NT2/D1 (cell line): ENCODE measurements around the gene ARHGEF40.

Experiments
- DNase-seq: peaks from one replicate; pipeline ENCODE4 v3.0.0-alpha.2; 2011; ENCODE audit warnings: low read depth, low spot score
- H3K27me3 ChIP-seq: 2 replicates; pipeline ENCODE4 v1.6.0; 2011; ENCODE audit warnings: mild to moderate bottlenecking; ENCODE audit not compliant: insufficient read length, insufficient read depth
- H3K36me3 ChIP-seq: 2 replicates; pipeline ENCODE4 v1.6.1; 2011; ENCODE audit warnings: mild to moderate bottlenecking, low read length, mixed read lengths; ENCODE audit not compliant: insufficient read depth, insufficient read length
- H3K4me1 ChIP-seq: 2 replicates; pipeline ENCODE4 v1.5.1; 2011; ENCODE audit not compliant: insufficient read depth, insufficient read length
- H3K4me3 ChIP-seq: 2 replicates; pipeline ENCODE4 v1.5.1; 2011; ENCODE audit warnings: low read depth; ENCODE audit not compliant: insufficient read length
- H3K9ac ChIP-seq: 2 replicates; pipeline ENCODE4 v1.6.0; 2011; ENCODE audit warnings: low read depth; ENCODE audit not compliant: insufficient read length
- H3K9me3 ChIP-seq: 2 replicates; pipeline ENCODE4 v1.5.1; 2011; ENCODE audit warnings: mild to moderate bottlenecking, low read length; ENCODE audit not compliant: insufficient read depth
- SUZ12 ChIP-seq: IDR thresholded peaks from 2 replicates; pipeline ENCODE4 v1.6.1; 2011; ENCODE audit not compliant: insufficient read length, insufficient read depth; ENCODE audit errors: extremely low read depth
- YY1 ChIP-seq: IDR thresholded peaks from 2 replicates; pipeline ENCODE4 v1.6.1; 2011; ENCODE audit not compliant: insufficient read length, insufficient read depth
- ZNF274 ChIP-seq: IDR thresholded peaks from 2 replicates; pipeline ENCODE4 v1.6.1; 2011; ENCODE audit warnings: mild to moderate bottlenecking, low read depth, low read length

The ARHGEF40 gene

GRCh38 chr14:21070083-21070609, at the start of gene ARHGEF40:
TSS of gene ARHGEF40 (plus strand) at chr14:21070304. CDS start at chr14:21070397, 93 bp downstream.
- peak within 1 kb of the TSS; percentile 63 for H3K4me3 ChIP-seq
- no peaks in the 10 kb centered on the region for H3K9me3 ChIP-seq
- peaks cover 3% of the 10 kb centered on the region for H3K4me1 ChIP-seq
- H3K27me3 ChIP-seq = no peaks in the 10 kb centered on the region
- no peak for TF ChIP-seq YY1
- TF ChIP-seq SUZ12 = no peak
- TF ChIP-seq ZNF274 = no peak
- no peak for DNase-seq
- H3K36me3 ChIP-seq = peaks cover 27% of the 10 kb centered on the region
- H3K9ac ChIP-seq = peak within 1 kb of the TSS; percentile 92

- Histone ChIP-seq H3K4me3 (no peak overlapping the region), H3K27me3 (peaks cover 11% of the 10 kb centered on the region), H3K36me3 (peaks cover 49% of the 10 kb centered on the region), H3K9ac (no peak overlapping the region), H3K9me3 (no peaks in the 10 kb centered on the region), H3K4me1 (peaks cover 4% of the 10 kb centered on the region)
- TF ChIP-seq YY1 (no peak), ZNF274 (no peak), SUZ12 (no peak)
- no peak for DNase-seq
These were observed 49.0 kb upstream of the ARHGEF40 start for GRCh38 chr14:21020977-21021545.

- DNase-seq = no peak
- H3K4me1 ChIP-seq = peaks cover 6% of the 10 kb centered on the region
- peaks cover 38% of the 10 kb centered on the region for H3K36me3 ChIP-seq
- no peaks in the 10 kb centered on the region for H3K9me3 ChIP-seq
- no peak overlapping the region for H3K4me3 ChIP-seq
- no peak overlapping the region for H3K9ac ChIP-seq
- no peak for TF ChIP-seq SUZ12
- TF ChIP-seq YY1 = no peak
- no peak for TF ChIP-seq ZNF274
- peaks cover 11% of the 10 kb centered on the region for H3K27me3 ChIP-seq
These were observed 47.4 kb upstream of the ARHGEF40 start for GRCh38 chr14:21022686-21023085.

DNA sequence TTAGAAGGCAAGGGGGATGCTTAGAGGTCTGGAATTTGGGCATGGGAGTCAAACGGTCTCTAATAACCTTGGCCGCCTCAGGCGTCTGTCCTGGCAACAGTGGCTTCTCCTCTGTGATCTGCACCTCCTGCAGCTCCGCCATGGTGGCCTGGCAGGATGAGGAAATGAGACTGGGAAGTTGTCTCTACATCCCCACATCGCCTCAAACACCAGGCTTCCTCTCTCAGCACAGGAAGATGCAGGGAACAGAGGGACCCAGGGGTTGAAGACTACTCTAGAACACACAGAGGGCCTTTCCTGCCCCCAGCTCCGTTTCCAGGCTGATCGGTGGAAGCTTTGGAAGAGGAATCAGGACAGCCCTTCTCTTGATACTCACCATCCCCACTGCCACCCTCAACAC, 46.9 kb upstream of the ARHGEF40 start:
- TF ChIP-seq SUZ12 = no peak
- TF ChIP-seq ZNF274 = no peak
- TF ChIP-seq YY1 = no peak
- Histone ChIP-seq H3K36me3 (peaks cover 33% of the 10 kb centered on the region), H3K4me1 (peaks cover 6% of the 10 kb centered on the region), H3K4me3 (no peak overlapping the region), H3K27me3 (peaks cover 11% of the 10 kb centered on the region), H3K9me3 (no peaks in the 10 kb centered on the region), H3K9ac (no peak overlapping the region)
- DNase-seq = no peak

DNA sequence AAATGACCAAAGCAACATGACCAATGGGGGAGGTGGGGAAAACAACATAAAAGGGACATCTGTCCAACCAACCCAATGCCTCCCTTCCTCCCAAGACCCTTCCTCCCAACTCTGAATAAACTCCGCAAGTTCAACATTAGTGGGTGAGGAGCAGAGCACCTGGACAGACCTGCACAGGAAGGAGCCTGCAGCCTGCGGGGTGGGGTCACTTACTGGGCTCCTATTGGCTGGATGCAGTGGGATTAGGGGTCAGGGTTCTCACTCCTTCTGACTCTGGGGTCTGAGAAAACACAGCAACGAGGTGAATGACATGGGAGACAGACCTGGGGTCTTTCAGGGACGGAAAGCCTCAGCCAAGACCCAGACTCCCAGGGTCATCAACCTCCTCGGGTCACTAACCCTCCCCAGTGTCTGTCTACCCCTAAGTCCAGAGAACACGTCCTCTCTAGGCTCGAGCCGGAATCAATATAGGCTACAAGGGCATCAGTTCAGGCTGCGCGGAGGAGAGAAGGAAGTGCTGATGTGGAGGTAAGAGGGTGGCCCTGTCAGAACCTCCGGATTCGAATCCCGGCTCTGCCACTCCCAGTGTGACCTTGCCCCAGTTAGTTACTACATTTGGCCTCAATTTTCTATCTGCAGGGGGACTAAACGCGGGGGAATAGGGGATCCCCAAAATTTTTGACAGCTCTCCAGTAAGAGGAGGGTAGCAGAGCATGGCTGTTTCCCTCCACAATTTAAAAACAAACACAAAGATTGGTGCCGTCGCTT, 46.1 kb upstream of the ARHGEF40 start:
- H3K27me3 ChIP-seq = peaks cover 11% of the 10 kb centered on the region
- H3K4me3 ChIP-seq = peak overlapping the region; percentile 80
- TF ChIP-seq SUZ12 = no peak
- no peak for TF ChIP-seq YY1
- no peak for TF ChIP-seq ZNF274
- no peak for DNase-seq
- peaks cover 6% of the 10 kb centered on the region for H3K4me1 ChIP-seq
- peaks cover 25% of the 10 kb centered on the region for H3K36me3 ChIP-seq
- peak overlapping the region; percentile 87 for H3K9ac ChIP-seq
- no peaks in the 10 kb centered on the region for H3K9me3 ChIP-seq

DNA sequence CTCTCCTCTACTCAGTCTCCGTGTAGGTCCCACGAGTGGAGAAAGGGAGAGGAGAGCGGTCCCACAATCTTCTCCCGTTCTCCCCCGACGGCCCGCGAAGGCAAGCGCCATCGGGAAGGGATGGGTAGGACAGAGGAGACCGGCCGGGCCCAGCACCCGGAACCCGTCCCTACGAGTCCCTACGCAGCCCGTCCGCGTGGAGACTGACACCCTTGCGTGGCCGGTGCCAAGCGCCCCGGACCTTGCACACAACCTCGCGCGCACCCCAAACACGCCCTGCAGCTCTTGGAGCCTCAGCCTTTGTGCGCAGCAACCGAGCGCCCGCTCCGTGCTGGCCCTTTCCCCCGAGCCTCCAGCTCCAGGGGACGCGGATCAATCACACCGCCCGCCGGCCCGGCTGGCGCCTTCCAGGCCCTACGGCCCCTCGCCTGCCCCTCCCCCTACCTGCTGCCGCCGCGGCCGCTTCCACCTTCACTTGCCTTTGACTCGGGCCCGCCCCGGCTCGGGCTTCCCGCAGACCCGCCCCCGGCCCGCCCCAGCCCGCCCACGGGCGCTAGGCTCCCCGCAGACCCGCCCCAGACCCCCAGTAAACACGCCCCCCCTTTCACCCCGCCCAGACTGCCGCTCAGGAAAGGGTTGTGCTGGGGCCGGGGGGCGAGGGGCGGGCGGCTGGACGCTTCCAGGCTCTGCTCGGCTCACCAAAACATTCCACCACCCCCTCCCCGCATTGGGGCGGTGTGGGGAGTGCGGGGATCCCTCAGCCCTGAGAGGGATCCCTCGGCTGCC, 45.3 kb upstream of the ARHGEF40 start, which contains the start of gene NDRG2:
NDRG2 (minus strand) TSS at position 477 of the 786 bp plus-strand sequence. CDS start 1,746 bp downstream, outside the sequence.
- Histone ChIP-seq H3K9ac (peak within 1 kb of the TSS; percentile 87), H3K36me3 (peaks cover 17% of the 10 kb centered on the region), H3K4me1 (peaks cover 6% of the 10 kb centered on the region), H3K4me3 (peak within 1 kb of the TSS; percentile 80), H3K9me3 (no peaks in the 10 kb centered on the region), H3K27me3 (peaks cover 11% of the 10 kb centered on the region)
- TF ChIP-seq SUZ12 (no peak), ZNF274 (no peak), YY1 (no peak)
- peak; percentile 57 for DNase-seq
